ENCODE measurements around the gene MS4A5. TPM values are rescaled to one million over a fixed set of nuclear protein-coding genes. Genes with fewer than 3 reads are reported as not detected.

MS4A5 gene
- total and polyA plus RNA-seq, 2 of the 13 experiments (the other 11 are each of a cell fraction or from before 2014, with no cell fraction given), result not detected

DNA sequence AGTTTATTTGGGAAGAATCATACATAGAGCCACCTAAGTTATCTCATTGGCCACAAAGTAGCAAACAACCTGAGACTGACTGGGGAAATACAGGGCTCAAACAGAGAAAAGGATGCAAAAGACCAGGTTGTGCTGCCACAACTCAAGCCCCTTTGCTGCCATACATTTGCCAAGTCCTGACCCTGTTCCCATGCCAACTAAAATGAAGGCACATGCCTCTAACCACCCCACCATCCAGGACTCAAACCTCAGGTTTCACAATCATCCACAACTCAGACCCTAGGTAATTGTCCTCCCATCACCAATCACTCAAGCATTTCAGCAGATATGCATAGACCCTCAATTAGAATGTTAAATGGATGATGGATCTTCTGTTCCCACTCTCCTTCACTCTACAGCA is 24.8 kb downstream of the MS4A5 start:
- Histone ChIP-seq H3K9me3 (ENCODE audit: low read length) (no peaks in the 10 kb centered on the region), H2AFZ (ENCODE audit: low read length) (no peak overlapping the region), H3K27me3 (ENCODE audit: control insufficient read depth in 1 of 2, insufficient read depth in 2 of 2, low read length in 2 of 2) (no peaks in the 10 kb centered on the region), H3K9ac (ENCODE audit: insufficient read depth, low read depth, low read length) (no peak overlapping the region), H3K27ac (ENCODE audit: extremely low read length, insufficient read depth, low read length) (no peak overlapping the region), H3K4me2 (ENCODE audit: low read depth, low read length) (no peak overlapping the region), H4K20me1 (ENCODE audit: insufficient read depth, low read length) (no peaks in the 10 kb centered on the region), H3K4me3 (replicated peaks in 1 of 3; ENCODE audit: insufficient read depth in 1 of 3, low read depth in 2 of 3, low read length in 3 of 3) (no peak overlapping the region), H3K36me3 (replicated peaks in 1 of 2; ENCODE audit: control insufficient read depth in 1 of 2, insufficient read depth in 2 of 2, low read length in 2 of 2) (no peaks in the 10 kb centered on the region), H3K79me2 (ENCODE audit: insufficient read depth, low read length) (no peaks in the 10 kb centered on the region), H3K4me1 (ENCODE audit: insufficient read depth, low read length) (no peaks in the 10 kb centered on the region)
- ChIA-PET POLR2A (no interaction called here), CTCF (ENCODE audit: low intra/inter-chr PET ratio, low total read pairs) (no interaction called here)
- intact Hi-C loops (cut with micrococcal nuclease; ENCODE audit: unreplicated experiment), result no loop called here
- ATAC-seq (no peak), DNase-seq (ENCODE audit: low spot score) (no peak), FAIRE-seq (no peak)
- in situ Hi-C loops (cut with HindIII; ENCODE audit: extremely low pct_ligation_motif_present, low pct_unique_long_range_greater_than_20kb), result no loop called here
- TF ChIP-seq ZNF850 (CRISPR knock-in tag; conservative IDR thresholded peaks at IDR 0.05) (no peak), ZFP36L2 (CRISPR knock-in tag; IDR thresholded peaks at IDR 0.05) (no peak), BORCS8-MEF2B (CRISPR knock-in tag; IDR thresholded peaks at IDR 0.05) (no peak), NONO (IDR thresholded peaks at IDR 0.05) (no peak), NONO (CRISPR knock-in tag; conservative IDR thresholded peaks at IDR 0.05) (no peak), FOXK1 (CRISPR knock-in tag; IDR thresholded peaks at IDR 0.05; ENCODE audit: borderline replicate concordance, low read depth) (no peak), BRD4 (CRISPR knock-in tag; IDR thresholded peaks at IDR 0.05) (no peak), KMT2B (CRISPR knock-in tag; IDR thresholded peaks at IDR 0.05) (no peak), NKX3-1 (CRISPR knock-in tag; IDR thresholded peaks at IDR 0.05) (no peak), NRL (CRISPR knock-in tag; IDR thresholded peaks at IDR 0.05; ENCODE audit: borderline replicate concordance) (no peak), CBX1 (IDR thresholded peaks at IDR 0.05; ENCODE audit: low read depth) (no peak), ZNF740 (CRISPR knock-in tag; IDR thresholded peaks at IDR 0.05) (no peak), HCFC1 (IDR thresholded peaks at IDR 0.05; ENCODE audit: low read depth, low read length) (no peak)
- TF ChIP-seq, protein P1, sequence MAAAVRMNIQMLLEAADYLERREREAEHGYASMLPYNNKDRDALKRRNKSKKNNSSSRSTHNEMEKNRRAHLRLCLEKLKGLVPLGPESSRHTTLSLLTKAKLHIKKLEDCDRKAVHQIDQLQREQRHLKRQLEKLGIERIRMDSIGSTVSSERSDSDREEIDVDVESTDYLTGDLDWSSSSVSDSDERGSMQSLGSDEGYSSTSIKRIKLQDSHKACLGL (CRISPR knock-in tag; IDR thresholded peaks at IDR 0.05), result no peak
- no TSS peak for BruUV-seq (replicated peaks)
